Measurements from ENCODE around the gene SI.

DNA sequence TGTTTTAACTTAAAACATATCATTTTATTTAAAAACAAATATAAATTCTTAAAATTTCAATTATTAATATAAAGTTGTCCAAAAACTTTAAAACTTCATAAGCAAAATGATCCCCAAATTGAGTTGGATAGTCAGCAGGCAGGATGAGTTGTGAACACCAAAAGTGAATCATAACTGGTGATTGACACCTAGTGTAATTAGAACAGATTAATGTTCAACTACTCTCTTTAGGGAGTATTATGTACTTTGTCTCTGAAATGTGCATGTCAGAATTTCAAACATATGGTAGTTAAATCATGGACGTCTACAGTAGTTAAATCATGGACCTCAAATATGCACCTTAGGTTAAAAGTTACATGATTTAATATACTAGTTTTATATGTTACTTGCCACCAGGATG lies 2.9 kb upstream of the SI start:
- TF ChIP-seq, protein P1, sequence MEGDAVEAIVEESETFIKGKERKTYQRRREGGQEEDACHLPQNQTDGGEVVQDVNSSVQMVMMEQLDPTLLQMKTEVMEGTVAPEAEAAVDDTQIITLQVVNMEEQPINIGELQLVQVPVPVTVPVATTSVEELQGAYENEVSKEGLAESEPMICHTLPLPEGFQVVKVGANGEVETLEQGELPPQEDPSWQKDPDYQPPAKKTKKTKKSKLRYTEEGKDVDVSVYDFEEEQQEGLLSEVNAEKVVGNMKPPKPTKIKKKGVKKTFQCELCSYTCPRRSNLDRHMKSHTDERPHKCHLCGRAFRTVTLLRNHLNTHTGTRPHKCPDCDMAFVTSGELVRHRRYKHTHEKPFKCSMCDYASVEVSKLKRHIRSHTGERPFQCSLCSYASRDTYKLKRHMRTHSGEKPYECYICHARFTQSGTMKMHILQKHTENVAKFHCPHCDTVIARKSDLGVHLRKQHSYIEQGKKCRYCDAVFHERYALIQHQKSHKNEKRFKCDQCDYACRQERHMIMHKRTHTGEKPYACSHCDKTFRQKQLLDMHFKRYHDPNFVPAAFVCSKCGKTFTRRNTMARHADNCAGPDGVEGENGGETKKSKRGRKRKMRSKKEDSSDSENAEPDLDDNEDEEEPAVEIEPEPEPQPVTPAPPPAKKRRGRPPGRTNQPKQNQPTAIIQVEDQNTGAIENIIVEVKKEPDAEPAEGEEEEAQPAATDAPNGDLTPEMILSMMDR (conservative IDR thresholded peaks at IDR 0.05 in 1 of 2, IDR thresholded peaks at IDR 0.05 in 1 of 2; ENCODE audit: extremely low read depth in 1 of 2, insufficient read depth in 1 of 2, low read depth in 1 of 2, low read length in 2 of 2) = no peak
- no peak for TF ChIP-seq EZH2 (IDR thresholded peaks at IDR 0.05; ENCODE audit: borderline replicate concordance, low read length)

All from mammary epithelial cell (primary cell).